Neural progenitor cell (in vitro differentiated cells): Measurements from ENCODE around the gene TEX11.

Experiments
- EZH2phosphoT487 ChIP-seq: fragments of 200-600 bp; sonication (generic); IDR thresholded peaks from 2 replicates; pipeline ENCODE4 v1.6.1; 2017; ENCODE audit warnings: antibody characterized with exemption
- TF ChIP-seq, protein P1 (sequence below): fragments of 200-600 bp; sonication (generic); IDR thresholded peaks from 2 replicates; pipeline ENCODE4 v1.5.1; 2017; ENCODE audit warnings: antibody characterized with exemption, mild to moderate bottlenecking

DNA sequence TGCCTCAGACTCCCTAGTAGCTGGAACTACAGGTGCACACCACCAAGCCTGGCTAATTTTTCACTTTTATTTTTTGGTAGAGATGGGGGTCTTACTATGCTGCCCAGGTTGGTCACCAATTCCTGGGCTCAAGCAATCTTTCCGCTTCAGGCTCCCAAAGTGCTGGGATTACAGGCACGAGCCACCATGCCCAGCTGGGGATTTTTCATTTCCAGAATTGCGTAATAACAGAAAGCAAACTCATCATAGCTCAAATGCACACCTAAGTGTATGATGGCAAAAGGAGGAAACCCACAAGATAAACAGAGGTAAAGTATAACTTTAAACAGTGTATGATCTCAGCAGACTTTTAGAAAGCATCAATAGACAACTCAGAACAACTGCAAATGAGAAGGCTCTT lies 56.2 kb downstream of the TEX11 start:
- TF ChIP-seq, protein P1, sequence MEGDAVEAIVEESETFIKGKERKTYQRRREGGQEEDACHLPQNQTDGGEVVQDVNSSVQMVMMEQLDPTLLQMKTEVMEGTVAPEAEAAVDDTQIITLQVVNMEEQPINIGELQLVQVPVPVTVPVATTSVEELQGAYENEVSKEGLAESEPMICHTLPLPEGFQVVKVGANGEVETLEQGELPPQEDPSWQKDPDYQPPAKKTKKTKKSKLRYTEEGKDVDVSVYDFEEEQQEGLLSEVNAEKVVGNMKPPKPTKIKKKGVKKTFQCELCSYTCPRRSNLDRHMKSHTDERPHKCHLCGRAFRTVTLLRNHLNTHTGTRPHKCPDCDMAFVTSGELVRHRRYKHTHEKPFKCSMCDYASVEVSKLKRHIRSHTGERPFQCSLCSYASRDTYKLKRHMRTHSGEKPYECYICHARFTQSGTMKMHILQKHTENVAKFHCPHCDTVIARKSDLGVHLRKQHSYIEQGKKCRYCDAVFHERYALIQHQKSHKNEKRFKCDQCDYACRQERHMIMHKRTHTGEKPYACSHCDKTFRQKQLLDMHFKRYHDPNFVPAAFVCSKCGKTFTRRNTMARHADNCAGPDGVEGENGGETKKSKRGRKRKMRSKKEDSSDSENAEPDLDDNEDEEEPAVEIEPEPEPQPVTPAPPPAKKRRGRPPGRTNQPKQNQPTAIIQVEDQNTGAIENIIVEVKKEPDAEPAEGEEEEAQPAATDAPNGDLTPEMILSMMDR, result no peak
- TF ChIP-seq EZH2phosphoT487, result no peak
